ENCODE measurements around the gene C11orf58.

Gene C11orf58
- total RNA-seq, result 135 to 164 (median 142) reads per million in 3 donors

- no peaks in the 10 kb centered on the region for H3K9me3 ChIP-seq (ENCODE audit: control insufficient read depth, low read length)
- peak within 1 kb of the TSS; percentile 97 for H3K27ac ChIP-seq (ENCODE audit: insufficient read depth, low read length, poor library complexity, severe bottlenecking)
- no peaks in the 10 kb centered on the region for H3K27me3 ChIP-seq (replicated peaks; ENCODE audit: control insufficient read depth, insufficient read depth, low read length, poor library complexity, severe bottlenecking)
- DNase-seq, result peak; percentile 85 to 96 (median 93)
- peak within 1 kb of the TSS; percentile 74 for H3K4me3 ChIP-seq (ENCODE audit: insufficient read depth, low read depth, low read length, poor library complexity, severe bottlenecking)
- H3K36me3 ChIP-seq (ENCODE audit: control insufficient read depth, insufficient read depth, low read length), result no peaks in the 10 kb centered on the region
- H3K4me1 ChIP-seq (ENCODE audit: control insufficient read depth, insufficient read depth, low read length, poor library complexity, severe bottlenecking), result peaks cover 26% of the 10 kb centered on the region
These were observed at the start of gene C11orf58 for GRCh38 chr11:16738193-16738946. Gene C11orf58 (plus strand): TSS chr11:16738647. CDS start chr11:16738779, 132 bp downstream.

DNA sequence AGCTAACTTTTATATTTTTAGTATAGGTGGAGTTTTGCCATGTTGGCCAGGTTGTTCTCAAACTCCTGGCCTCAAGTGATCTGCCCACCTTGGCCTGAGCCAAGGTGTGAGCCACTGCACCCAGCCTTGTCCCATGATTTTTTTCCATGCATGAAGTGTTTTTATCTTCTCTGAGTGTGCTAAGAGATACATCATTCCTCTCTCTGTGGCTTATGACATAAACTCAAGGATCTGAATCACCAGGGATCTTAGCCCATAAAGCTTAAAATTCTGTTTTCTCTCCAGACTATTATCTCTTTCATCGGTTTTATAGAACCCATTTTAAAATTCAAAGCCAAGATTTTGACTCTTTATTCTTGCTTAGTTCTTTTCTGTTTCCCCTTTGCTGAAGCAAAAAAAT, 48.4 kb upstream of the C11orf58 start:
- Histone ChIP-seq H3K4me3 (ENCODE audit: insufficient read depth, low read depth, low read length, poor library complexity, severe bottlenecking) (no peak overlapping the region), H3K27me3 (replicated peaks; ENCODE audit: control insufficient read depth, insufficient read depth, low read length, poor library complexity, severe bottlenecking) (no peaks in the 10 kb centered on the region), H3K4me1 (ENCODE audit: control insufficient read depth, insufficient read depth, low read length, poor library complexity, severe bottlenecking) (no peaks in the 10 kb centered on the region), H3K9me3 (ENCODE audit: control insufficient read depth, low read length) (no peaks in the 10 kb centered on the region), H3K36me3 (ENCODE audit: control insufficient read depth, insufficient read depth, low read length) (no peaks in the 10 kb centered on the region), H3K27ac (ENCODE audit: insufficient read depth, low read length, poor library complexity, severe bottlenecking) (no peak overlapping the region)
- DNase-seq, result no peak

DNA sequence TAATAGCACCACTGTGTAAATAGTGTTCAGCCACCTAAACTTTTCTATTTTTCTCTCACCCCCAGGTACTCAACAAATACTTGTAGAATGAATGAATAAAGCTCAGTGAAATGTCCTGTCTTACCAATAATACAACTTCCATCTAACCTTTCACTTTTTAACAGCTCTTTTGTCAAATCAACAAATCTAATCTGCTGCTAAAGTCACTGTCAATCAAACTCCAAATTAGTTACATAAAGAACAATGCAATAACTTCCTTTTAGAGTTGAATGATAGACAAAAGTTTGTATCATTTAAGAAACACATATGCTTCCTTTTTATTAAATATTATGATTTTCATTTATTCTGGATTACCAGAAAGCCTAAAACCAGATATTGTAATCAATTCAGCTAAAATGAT, 34.7 kb upstream of the C11orf58 start:
- Histone ChIP-seq H3K4me3 (ENCODE audit: insufficient read depth, low read depth, low read length, poor library complexity, severe bottlenecking) (no peak overlapping the region), H3K4me1 (ENCODE audit: control insufficient read depth, insufficient read depth, low read length, poor library complexity, severe bottlenecking) (no peaks in the 10 kb centered on the region), H3K36me3 (ENCODE audit: control insufficient read depth, insufficient read depth, low read length) (no peaks in the 10 kb centered on the region), H3K27ac (ENCODE audit: insufficient read depth, low read length, poor library complexity, severe bottlenecking) (no peak overlapping the region), H3K27me3 (replicated peaks; ENCODE audit: control insufficient read depth, insufficient read depth, low read length, poor library complexity, severe bottlenecking) (no peaks in the 10 kb centered on the region), H3K9me3 (ENCODE audit: control insufficient read depth, low read length) (no peaks in the 10 kb centered on the region)
- no peak for DNase-seq

DNA sequence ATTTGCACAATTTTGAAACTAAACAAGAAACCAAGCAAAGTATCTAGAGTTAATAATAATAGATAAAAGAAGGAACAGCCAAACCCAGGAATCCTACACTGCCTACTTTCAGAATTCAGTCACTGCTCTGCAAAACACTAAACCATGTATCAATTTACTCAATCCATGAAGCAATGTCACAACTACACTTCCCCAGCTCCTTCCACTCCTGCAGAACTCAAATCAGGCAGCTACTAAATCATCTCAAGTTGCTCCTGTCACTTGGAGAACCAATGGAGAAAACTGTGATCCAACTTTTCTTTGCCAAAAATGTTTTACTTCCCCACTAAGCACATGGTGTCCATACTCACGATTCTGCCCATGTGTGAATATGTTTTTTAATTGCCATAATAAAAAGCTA, 24.9 kb upstream of the C11orf58 start:
- H3K9me3 ChIP-seq (ENCODE audit: control insufficient read depth, low read length), result no peaks in the 10 kb centered on the region
- no peaks in the 10 kb centered on the region for H3K4me1 ChIP-seq (ENCODE audit: control insufficient read depth, insufficient read depth, low read length, poor library complexity, severe bottlenecking)
- no peak overlapping the region for H3K4me3 ChIP-seq (ENCODE audit: insufficient read depth, low read depth, low read length, poor library complexity, severe bottlenecking)
- no peaks in the 10 kb centered on the region for H3K36me3 ChIP-seq (ENCODE audit: control insufficient read depth, insufficient read depth, low read length)
- H3K27ac ChIP-seq (ENCODE audit: insufficient read depth, low read length, poor library complexity, severe bottlenecking), result no peak overlapping the region
- H3K27me3 ChIP-seq (replicated peaks; ENCODE audit: control insufficient read depth, insufficient read depth, low read length, poor library complexity, severe bottlenecking), result no peaks in the 10 kb centered on the region
- no peak for DNase-seq

DNA sequence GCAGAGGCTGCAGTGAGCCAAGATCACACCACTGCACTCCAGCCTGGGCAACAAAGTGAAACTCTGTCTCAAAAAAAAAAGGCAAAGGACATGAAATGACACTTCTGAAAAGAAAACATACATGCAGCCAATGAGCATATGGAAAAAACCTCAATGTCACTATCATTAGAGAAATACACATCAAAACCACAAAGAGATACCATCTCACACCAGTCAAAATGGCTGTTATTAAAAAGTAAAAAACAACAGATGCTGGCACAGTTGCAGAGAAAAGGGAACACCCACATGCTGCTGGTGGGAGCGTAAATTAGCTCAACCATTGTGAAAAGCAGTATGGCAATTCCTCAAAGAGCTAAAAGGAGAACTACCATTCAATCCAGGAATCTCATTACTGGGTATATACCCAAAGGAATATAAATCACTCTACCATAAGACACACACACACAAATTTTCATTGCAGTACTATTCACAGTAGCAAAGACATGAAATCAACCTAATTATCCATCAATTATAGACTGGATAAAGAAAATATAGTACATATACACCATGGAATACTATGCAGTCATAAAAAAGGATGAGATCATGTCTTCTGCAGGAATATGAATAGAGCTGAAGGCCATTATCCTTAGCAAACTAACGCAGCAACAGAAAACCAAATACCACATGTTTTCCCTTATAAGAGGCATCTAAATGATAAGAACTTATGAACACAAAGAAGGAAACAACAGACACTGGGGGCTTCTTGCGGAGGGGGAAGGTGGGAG, 15.7 kb upstream of the C11orf58 start:
- H3K4me3 ChIP-seq (ENCODE audit: insufficient read depth, low read depth, low read length, poor library complexity, severe bottlenecking), result no peak overlapping the region
- H3K27me3 ChIP-seq (replicated peaks; ENCODE audit: control insufficient read depth, insufficient read depth, low read length, poor library complexity, severe bottlenecking), result no peaks in the 10 kb centered on the region
- no peaks in the 10 kb centered on the region for H3K9me3 ChIP-seq (ENCODE audit: control insufficient read depth, low read length)
- no peak for DNase-seq
- no peaks in the 10 kb centered on the region for H3K4me1 ChIP-seq (ENCODE audit: control insufficient read depth, insufficient read depth, low read length, poor library complexity, severe bottlenecking)
- no peak overlapping the region for H3K27ac ChIP-seq (ENCODE audit: insufficient read depth, low read length, poor library complexity, severe bottlenecking)
- no peaks in the 10 kb centered on the region for H3K36me3 ChIP-seq (ENCODE audit: control insufficient read depth, insufficient read depth, low read length)

GRCh38 chr11:16727806-16728205, 10.6 kb upstream of the C11orf58 start:
- H3K9me3 ChIP-seq (ENCODE audit: control insufficient read depth, low read length), result no peaks in the 10 kb centered on the region
- no peaks in the 10 kb centered on the region for H3K27me3 ChIP-seq (replicated peaks; ENCODE audit: control insufficient read depth, insufficient read depth, low read length, poor library complexity, severe bottlenecking)
- H3K4me1 ChIP-seq (ENCODE audit: control insufficient read depth, insufficient read depth, low read length, poor library complexity, severe bottlenecking), result no peaks in the 10 kb centered on the region
- no peak overlapping the region for H3K27ac ChIP-seq (ENCODE audit: insufficient read depth, low read length, poor library complexity, severe bottlenecking)
- H3K36me3 ChIP-seq (ENCODE audit: control insufficient read depth, insufficient read depth, low read length), result no peaks in the 10 kb centered on the region
- H3K4me3 ChIP-seq (ENCODE audit: insufficient read depth, low read depth, low read length, poor library complexity, severe bottlenecking), result no peak overlapping the region
- no peak for DNase-seq

DNA sequence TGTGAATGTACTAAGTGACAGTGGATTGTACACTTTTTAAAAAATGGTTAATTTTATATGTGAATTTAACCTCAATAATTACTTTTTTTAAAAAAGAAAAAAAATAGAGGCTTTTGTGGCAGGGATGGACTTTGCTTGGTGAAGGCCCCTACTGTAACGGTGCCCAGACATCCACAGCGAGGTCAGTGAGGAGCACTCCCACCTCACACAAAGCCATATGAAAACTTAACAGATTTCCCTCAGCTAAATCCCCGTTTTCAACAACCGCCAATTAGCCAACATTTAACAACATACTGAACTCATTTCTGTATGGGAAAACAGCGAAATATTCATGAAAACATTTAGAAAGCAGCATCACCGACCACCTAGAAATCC, 642 bp upstream of the C11orf58 start:
- no peak for DNase-seq
- peaks cover 26% of the 10 kb centered on the region for H3K4me1 ChIP-seq (ENCODE audit: control insufficient read depth, insufficient read depth, low read length, poor library complexity, severe bottlenecking)

GRCh38 chr11:16738947-16739815, 734 bp downstream of the C11orf58 start:
- no peaks in the 10 kb centered on the region for H3K27me3 ChIP-seq (replicated peaks; ENCODE audit: control insufficient read depth, insufficient read depth, low read length, poor library complexity, severe bottlenecking)
- H3K9me3 ChIP-seq (ENCODE audit: control insufficient read depth, low read length), result no peaks in the 10 kb centered on the region
- DNase-seq, result no peak
- peaks cover 26% of the 10 kb centered on the region for H3K4me1 ChIP-seq (ENCODE audit: control insufficient read depth, insufficient read depth, low read length, poor library complexity, severe bottlenecking)
- H3K27ac ChIP-seq (ENCODE audit: insufficient read depth, low read length, poor library complexity, severe bottlenecking), result peak overlapping the region; percentile 97
- H3K36me3 ChIP-seq (ENCODE audit: control insufficient read depth, insufficient read depth, low read length), result peaks cover under 1% of the 10 kb centered on the region
- peak overlapping the region; percentile 74 for H3K4me3 ChIP-seq (ENCODE audit: insufficient read depth, low read depth, low read length, poor library complexity, severe bottlenecking)

More for the DNA sequence above, 642 bp upstream of the C11orf58 start:
- Histone ChIP-seq H3K27me3 (replicated peaks; ENCODE audit: control insufficient read depth, insufficient read depth, low read length, poor library complexity, severe bottlenecking) (no peaks in the 10 kb centered on the region), H3K27ac (ENCODE audit: insufficient read depth, low read length, poor library complexity, severe bottlenecking) (peak overlapping the region; percentile 97), H3K4me3 (ENCODE audit: insufficient read depth, low read depth, low read length, poor library complexity, severe bottlenecking) (peak overlapping the region; percentile 74), H3K9me3 (ENCODE audit: control insufficient read depth, low read length) (no peaks in the 10 kb centered on the region), H3K36me3 (ENCODE audit: control insufficient read depth, insufficient read depth, low read length) (no peaks in the 10 kb centered on the region)

DNA sequence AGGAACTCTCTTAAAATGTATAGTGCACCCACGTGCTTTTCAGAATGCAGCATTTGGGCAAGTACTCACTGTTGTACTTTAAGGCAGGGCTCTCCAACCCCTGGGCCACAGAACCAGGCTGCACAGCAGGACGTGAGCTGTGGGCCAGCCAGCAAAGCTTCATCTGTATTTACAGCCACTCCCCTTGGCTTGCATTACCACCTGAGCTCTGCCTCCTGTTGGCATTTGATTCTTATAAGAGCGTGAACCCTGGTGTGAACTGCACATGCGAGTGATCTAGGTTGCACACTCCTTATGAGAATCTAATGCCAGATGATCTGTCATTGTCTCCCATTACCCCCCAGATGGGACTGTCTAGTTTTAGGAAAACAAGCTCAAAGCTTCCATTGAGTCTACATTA, 3.0 kb downstream of the C11orf58 start:
- no peaks in the 10 kb centered on the region for H3K27me3 ChIP-seq (replicated peaks; ENCODE audit: control insufficient read depth, insufficient read depth, low read length, poor library complexity, severe bottlenecking)

More for the DNA sequence above, 3.0 kb downstream of the C11orf58 start:
- no peak overlapping the region for H3K4me3 ChIP-seq (ENCODE audit: insufficient read depth, low read depth, low read length, poor library complexity, severe bottlenecking)
- peaks cover 23% of the 10 kb centered on the region for H3K36me3 ChIP-seq (ENCODE audit: control insufficient read depth, insufficient read depth, low read length)
- no peak overlapping the region for H3K27ac ChIP-seq (ENCODE audit: insufficient read depth, low read length, poor library complexity, severe bottlenecking)
- peaks cover 33% of the 10 kb centered on the region for H3K4me1 ChIP-seq (ENCODE audit: control insufficient read depth, insufficient read depth, low read length, poor library complexity, severe bottlenecking)
- DNase-seq, result no peak
- H3K9me3 ChIP-seq (ENCODE audit: control insufficient read depth, low read length), result no peaks in the 10 kb centered on the region

Measured in effector memory CD4-positive, alpha-beta T cell (primary cell).